ENCODE measurements around the gene PLEKHN1. TPM values are rescaled to one million over a fixed set of nuclear protein-coding genes. Genes with fewer than 3 reads are reported as not detected.
"Not testable (repeated sequence)": the region's sequence is repeated elsewhere in the genome, so short reads cannot be mapped to it uniquely, and the experiment has no call there.

PLEKHN1 gene
- total RNA-seq, 2 experiments from 2014 or later: 3.2 TPM

DNA sequence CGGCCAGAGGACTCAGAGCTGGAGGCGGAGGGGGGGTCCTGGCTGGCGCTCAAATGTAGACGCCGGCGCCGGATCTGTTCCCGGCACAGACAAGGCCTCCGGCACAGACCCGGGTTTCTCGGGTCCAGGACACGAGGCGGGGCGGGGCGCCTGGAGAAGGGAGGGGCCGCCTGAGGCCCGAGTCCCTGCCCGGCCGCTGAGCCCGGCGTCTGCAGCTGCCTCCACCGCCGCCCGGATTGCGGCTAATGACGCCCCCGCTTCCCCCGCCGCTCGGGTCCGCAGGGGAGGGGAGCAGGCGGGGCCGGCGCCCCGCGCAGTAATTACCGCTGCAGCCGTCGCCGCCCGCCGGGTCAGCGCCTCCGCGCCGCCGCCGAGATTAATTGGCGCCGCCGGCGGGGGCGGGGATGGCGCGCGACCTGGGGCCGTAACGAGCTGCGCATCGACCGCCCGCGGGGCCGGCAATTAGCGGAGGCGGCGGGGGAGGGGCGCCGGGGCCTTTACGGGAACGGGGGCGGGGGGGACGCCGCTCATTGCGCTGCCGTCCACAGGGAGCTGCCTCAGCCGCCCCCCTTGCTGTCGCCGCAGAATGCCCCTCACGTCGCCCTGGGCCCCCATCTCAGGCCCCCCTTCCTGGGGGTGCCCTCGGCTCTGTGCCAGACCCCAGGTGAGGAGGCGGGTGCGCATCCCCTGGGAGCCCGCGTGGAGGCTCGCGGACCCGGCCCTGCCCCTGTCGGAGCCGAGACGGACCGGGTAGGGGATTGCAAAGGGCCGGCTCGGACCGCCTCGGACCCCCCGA lies 24.5 kb upstream of the PLEKHN1 start:
- Mint-ChIP-seq H3K27ac (no peak overlapping the region), H3K36me3 (ENCODE audit: low read depth) (peaks cover 7% of the 10 kb centered on the region), H3K4me3 (no peak overlapping the region), H3K4me1 (peaks cover 4% of the 10 kb centered on the region), H3K27me3 (peaks cover 32% of the 10 kb centered on the region), H3K9me3 (no peaks in the 10 kb centered on the region)
- CTCF ChIA-PET: interaction anchor here (1.0 to 2.0 kb wide), 2 partner anchors 30 to 37 kb away, joined by 3 to 5 read pairs; no protein-coding TSS in a partner anchor
- POLR2A ChIA-PET: no interaction called here
- no peak for DNase-seq

GRCh38 chr1:942411-942821 lies 23.9 kb upstream of the PLEKHN1 start:
- Mint-ChIP-seq H3K27me3 (peaks cover 32% of the 10 kb centered on the region), H3K27ac (no peak overlapping the region), H3K4me1 (peaks cover 4% of the 10 kb centered on the region), H3K9me3 (no peaks in the 10 kb centered on the region), H3K36me3 (ENCODE audit: low read depth) (peaks cover 12% of the 10 kb centered on the region), H3K4me3 (no peak overlapping the region)
- no peak for DNase-seq
- ChIA-PET CTCF (no interaction called here), POLR2A (no interaction called here)

- H3K4me1 Mint-ChIP-seq: peaks cover 4% of the 10 kb centered on the region
- ChIA-PET CTCF (interaction anchor here (0.6 to 0.7 kb wide), 2 partner anchors 25 to 38 kb away, joined by 3 to 5 read pairs; no protein-coding TSS in a partner anchor), POLR2A (no interaction called here)
- no peak overlapping the region for H3K4me3 Mint-ChIP-seq
- peaks cover 14% of the 10 kb centered on the region for H3K36me3 Mint-ChIP-seq (ENCODE audit: low read depth)
- peaks cover 28% of the 10 kb centered on the region for H3K27me3 Mint-ChIP-seq
- H3K9me3 Mint-ChIP-seq: no peaks in the 10 kb centered on the region
- H3K27ac Mint-ChIP-seq: no peak overlapping the region
- DNase-seq: no peak
Observed at GRCh38 chr1:942864-943533, 23.3 kb upstream of the PLEKHN1 start.

DNA sequence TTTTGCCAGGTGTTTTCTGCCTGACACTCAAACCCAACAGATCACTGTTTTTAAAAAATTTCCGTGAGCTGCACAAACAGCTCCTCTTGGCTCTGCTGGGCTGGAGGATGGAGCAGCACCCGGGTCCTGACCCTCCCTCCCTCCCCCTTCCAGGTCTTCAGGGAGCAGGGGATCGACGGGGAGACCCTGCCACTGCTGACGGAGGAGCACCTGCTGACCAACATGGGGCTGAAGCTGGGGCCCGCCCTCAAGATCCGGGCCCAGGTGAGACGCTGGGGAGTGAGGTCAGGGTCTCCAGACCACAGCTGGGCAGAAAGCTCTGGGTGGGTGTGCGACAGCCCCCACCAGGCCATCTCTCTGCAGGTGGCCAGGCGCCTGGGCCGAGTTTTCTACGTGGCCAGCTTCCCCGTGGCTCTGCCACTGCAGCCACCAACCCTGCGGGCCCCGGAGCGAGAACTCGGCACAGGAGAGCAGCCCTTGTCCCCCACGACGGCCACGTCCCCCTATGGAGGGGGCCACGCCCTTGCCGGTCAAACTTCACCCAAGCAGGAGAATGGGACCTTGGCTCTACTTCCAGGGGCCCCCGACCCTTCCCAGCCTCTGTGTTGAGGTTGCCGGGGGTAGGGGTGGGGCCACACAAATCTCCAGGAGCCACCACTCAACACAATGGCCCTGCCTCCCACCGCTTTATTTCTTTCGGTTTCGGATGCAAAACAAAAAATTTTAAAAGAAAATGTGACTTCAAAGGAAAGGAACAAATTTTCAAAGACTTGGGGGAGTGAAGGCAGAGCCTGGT lies 22.5 kb upstream of the PLEKHN1 start:
- H3K36me3 Mint-ChIP-seq (ENCODE audit: low read depth): peaks cover 14% of the 10 kb centered on the region
- ChIA-PET CTCF (interaction anchor here (0.6 to 1.0 kb wide), 3 partner anchors 11 to 39 kb away, joined by 3 to 5 read pairs (median 4); partner anchors contain the start of gene NOC2L), POLR2A (no interaction called here)
- no peak for DNase-seq
- H3K4me1 Mint-ChIP-seq: peaks cover 4% of the 10 kb centered on the region
- no peak overlapping the region for H3K4me3 Mint-ChIP-seq
- H3K9me3 Mint-ChIP-seq: no peaks in the 10 kb centered on the region
- H3K27ac Mint-ChIP-seq: no peak overlapping the region
- H3K27me3 Mint-ChIP-seq: peaks cover 23% of the 10 kb centered on the region

DNA sequence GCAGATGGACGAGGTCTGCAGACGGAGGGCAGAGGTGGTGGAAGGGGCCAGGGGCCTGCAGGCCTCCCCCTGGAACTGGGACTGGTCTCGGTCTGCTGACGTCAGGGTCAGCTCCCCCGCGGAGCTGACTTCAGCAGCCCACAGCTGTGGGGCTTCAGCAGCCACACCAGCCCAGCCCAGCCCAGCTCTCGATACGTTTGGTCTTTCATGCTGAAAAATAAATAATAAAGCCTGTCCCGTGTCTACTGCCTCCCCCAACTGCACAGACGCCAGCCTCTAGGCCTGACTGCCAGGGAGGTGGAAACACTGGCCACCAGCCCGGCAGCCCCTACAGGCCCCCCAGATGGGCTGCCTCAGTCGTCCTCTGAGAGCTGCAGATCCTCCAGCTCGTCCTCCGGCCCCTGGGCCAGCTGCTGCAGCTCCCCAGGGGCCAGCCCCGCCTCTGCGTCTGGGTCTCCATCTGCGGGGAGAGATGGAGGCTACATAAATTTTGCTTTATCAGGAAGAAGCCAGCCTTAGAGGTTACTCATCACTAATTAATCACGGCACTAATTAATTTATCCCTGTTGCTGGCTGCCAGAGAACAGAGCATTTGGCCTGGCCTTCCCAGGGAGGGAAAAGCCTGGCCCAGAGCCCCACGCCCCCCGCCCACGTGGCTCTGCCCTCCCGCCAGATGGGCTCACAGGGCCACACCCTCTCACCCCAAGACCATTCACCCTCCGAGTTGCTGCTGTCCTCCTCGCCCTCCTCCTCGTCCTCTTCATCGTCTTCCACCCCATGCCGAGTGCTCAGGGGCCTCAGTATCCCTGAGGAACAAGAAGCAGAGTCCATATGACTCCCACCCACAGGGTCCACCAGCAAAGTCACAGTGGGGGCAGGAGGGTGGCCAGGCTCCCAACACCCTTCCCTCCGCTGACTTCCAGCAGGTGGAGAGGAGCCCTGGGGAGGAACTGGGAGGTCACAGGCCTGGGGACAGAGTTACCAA lies 21.6 kb upstream of the PLEKHN1 start:
- H3K4me3 Mint-ChIP-seq: no peak overlapping the region
- ChIA-PET CTCF (interaction anchor here (0.6 to 1.0 kb wide), 2 partner anchors 12 to 14 kb away, joined by 3 to 4 read pairs; partner anchors contain the start of gene NOC2L), POLR2A (no interaction called here)
- H3K4me1 Mint-ChIP-seq: peaks cover 4% of the 10 kb centered on the region
- H3K27me3 Mint-ChIP-seq: peaks cover 17% of the 10 kb centered on the region
- no peak for DNase-seq
- peaks cover 20% of the 10 kb centered on the region for H3K36me3 Mint-ChIP-seq (ENCODE audit: low read depth)
- H3K9me3 Mint-ChIP-seq: no peaks in the 10 kb centered on the region
- no peak overlapping the region for H3K27ac Mint-ChIP-seq

GRCh38 chr1:945688-946556 lies 20.4 kb upstream of the PLEKHN1 start:
- H3K4me1 Mint-ChIP-seq: peaks cover 4% of the 10 kb centered on the region
- ChIA-PET CTCF (no interaction called here), POLR2A (no interaction called here)
- H3K4me3 Mint-ChIP-seq: no peak overlapping the region
- H3K27ac Mint-ChIP-seq: no peak overlapping the region
- H3K27me3 Mint-ChIP-seq: peaks cover 11% of the 10 kb centered on the region
- H3K9me3 Mint-ChIP-seq: no peaks in the 10 kb centered on the region
- no peak for DNase-seq
- peaks cover 32% of the 10 kb centered on the region for H3K36me3 Mint-ChIP-seq (ENCODE audit: low read depth)

- H3K9me3 Mint-ChIP-seq, CTCF ChIA-PET, H3K4me3 Mint-ChIP-seq, H3K27me3 Mint-ChIP-seq, DNase-seq, H3K4me1 Mint-ChIP-seq, H3K27ac Mint-ChIP-seq, POLR2A ChIA-PET: not testable (repeated sequence)
- peaks cover 39% of the 10 kb centered on the region for H3K36me3 Mint-ChIP-seq (ENCODE audit: low read depth)
Observed at GRCh38 chr1:946811-947210, 19.5 kb upstream of the PLEKHN1 start.

DNA sequence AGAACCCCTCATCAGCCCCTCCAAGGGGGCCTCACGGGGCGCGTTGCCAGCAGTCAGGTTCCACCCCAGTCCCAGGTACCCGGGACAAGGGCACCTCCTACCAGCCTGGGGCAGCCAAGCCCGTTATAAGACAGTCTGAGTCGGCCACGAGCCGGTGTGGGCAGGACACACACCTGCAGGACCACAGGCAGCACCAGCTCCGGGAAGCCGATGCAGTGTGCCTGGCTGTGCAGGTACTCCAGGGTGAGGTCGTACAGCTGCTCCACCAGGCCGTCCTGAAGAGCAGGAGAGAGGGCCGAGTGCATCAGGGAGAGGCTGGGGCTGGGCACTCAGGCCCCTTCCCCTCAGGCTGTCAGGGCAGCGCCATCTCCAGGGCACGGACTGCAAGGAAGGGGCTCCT lies 18.3 kb upstream of the PLEKHN1 start:
- no peak for DNase-seq
- POLR2A ChIA-PET: no interaction called here
- Mint-ChIP-seq H3K4me3 (no peak overlapping the region), H3K36me3 (ENCODE audit: low read depth) (peaks cover 39% of the 10 kb centered on the region), H3K9me3 (no peaks in the 10 kb centered on the region), H3K27me3 (peaks cover 4% of the 10 kb centered on the region), H3K4me1 (peaks cover 1% of the 10 kb centered on the region), H3K27ac (no peak overlapping the region)
- CTCF ChIA-PET: no interaction called here

DNA sequence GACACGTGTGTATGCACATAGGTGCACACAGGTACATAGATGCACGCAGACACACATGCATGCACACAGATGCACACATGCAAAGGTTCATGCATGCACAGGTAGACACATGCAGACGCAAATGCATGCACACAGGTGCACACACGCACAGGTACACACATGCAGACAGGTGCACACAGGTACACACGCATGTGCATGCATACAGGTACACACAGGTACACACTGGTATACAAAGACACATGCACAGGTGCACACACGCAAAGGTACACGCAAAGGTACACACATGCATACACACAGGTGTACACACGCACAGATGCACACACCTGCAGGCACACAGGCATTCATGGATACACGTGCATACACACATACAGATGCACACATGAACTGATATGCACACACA lies 16.0 kb upstream of the PLEKHN1 start:
- Mint-ChIP-seq H3K27ac (no peak overlapping the region), H3K36me3 (ENCODE audit: low read depth) (peaks cover 49% of the 10 kb centered on the region), H3K4me3 (no peak overlapping the region), H3K4me1 (peaks cover 1% of the 10 kb centered on the region), H3K27me3 (no peaks in the 10 kb centered on the region), H3K9me3 (no peaks in the 10 kb centered on the region)
- POLR2A ChIA-PET: no interaction called here
- no peak for DNase-seq
- CTCF ChIA-PET: no interaction called here

GRCh38 chr1:950881-951280 lies 15.4 kb upstream of the PLEKHN1 start:
- H3K27me3 Mint-ChIP-seq: no peaks in the 10 kb centered on the region
- peaks cover 1% of the 10 kb centered on the region for H3K4me1 Mint-ChIP-seq
- H3K36me3 Mint-ChIP-seq (ENCODE audit: low read depth): peaks cover 47% of the 10 kb centered on the region
- ChIA-PET CTCF (no interaction called here), POLR2A (no interaction called here)
- DNase-seq: no peak
- no peak overlapping the region for H3K4me3 Mint-ChIP-seq
- no peaks in the 10 kb centered on the region for H3K9me3 Mint-ChIP-seq
- H3K27ac Mint-ChIP-seq: no peak overlapping the region

- Mint-ChIP-seq H3K4me1 (no peaks in the 10 kb centered on the region), H3K27me3 (no peaks in the 10 kb centered on the region), H3K27ac (no peak overlapping the region), H3K9me3 (no peaks in the 10 kb centered on the region), H3K36me3 (ENCODE audit: low read depth) (peaks cover 47% of the 10 kb centered on the region), H3K4me3 (no peak overlapping the region)
- ChIA-PET POLR2A (no interaction called here), CTCF (no interaction called here)
- no peak for DNase-seq
Observed at GRCh38 chr1:951364-951763, 14.9 kb upstream of the PLEKHN1 start.
